Measurements from ENCODE around the gene SND1.

The SND1 gene

DNA sequence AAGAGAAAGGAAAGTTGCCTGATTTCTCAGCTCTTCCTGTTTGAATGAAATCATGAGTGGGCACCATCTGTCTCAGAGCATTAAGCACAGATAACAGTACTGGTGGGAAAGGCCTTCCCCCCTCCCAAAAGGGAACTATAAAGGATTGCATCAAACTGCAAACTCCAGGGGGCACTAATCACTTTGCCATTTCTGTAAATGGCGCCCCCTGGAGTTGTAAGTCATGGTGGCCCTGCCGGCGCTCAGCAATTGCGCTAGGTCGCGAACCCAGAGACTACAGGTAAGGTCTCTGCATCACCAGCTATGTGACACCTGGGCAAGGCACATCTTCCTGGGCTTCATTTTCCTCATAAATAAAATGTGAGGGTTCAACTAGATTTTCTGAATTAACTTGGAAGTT lies 368.2 kb downstream of the SND1 start:
- no peak for DNase-seq (ENCODE audit: low read depth in 2 of 2)

DNA sequence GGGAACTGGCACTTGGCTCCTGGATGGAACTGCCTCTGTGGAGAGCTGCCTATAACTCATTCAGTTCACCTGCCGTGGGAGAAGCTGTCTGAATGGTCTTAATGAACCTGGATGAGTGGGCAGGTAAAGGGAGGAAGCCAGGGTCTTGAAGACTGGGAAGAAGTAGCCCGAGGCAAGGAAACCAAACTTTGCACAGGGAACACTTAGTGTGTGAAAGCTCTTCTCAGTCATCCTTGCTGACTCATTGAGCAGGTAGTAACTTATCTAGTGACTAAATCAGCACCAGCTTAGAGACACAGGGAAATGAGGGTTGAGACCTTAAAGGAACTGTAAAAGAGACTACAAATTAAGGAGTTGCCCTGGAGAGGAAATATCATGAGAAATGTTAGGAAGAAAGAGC lies 369.4 kb downstream of the SND1 start:
- DNase-seq (ENCODE audit: low read depth in 2 of 2), result no peak

DNA sequence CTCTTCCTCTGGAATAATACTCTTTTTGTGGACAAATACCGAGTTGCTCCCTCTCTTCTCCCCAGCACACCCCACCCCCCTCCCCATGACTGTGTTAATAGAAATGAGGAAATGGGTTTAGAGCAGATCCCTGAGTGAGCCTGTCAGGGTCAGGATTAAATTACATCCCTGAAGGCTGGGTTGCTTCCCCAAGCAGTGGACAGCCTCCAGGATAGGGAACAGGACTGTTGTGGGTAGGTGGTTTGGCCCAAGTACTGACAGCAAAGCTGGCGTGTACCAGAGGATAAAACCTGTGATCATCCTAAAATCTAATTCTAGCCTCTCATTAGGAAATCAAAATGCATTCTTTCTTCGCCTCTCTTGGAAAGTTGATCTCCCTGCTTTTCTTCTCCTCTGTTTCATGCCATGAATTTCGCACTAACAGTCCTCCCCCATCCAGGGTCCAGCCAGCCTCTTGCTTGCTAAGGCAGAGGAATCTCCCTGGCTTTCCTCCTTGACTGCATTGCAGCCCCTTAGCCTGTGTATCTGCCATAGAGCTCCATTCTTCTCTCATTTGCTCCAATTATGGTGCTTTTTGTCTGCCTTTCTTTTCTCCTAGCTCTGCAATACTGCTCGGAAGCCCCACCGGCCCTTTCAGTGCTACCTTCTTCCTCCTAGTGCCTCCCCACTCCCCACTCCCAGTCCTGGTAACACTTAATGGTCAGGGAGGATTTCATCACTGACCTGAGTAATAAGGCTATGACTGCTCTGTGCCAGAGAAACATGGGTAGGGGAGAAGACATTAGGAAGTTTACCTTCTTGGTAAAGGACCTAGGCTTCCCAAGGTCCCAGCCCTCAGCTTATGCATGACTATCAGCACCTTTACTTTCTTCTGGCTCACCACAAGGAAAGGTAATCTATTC lies 370.9 kb downstream of the SND1 start:
- no peak for DNase-seq (ENCODE audit: low read depth in 2 of 2)

DNA sequence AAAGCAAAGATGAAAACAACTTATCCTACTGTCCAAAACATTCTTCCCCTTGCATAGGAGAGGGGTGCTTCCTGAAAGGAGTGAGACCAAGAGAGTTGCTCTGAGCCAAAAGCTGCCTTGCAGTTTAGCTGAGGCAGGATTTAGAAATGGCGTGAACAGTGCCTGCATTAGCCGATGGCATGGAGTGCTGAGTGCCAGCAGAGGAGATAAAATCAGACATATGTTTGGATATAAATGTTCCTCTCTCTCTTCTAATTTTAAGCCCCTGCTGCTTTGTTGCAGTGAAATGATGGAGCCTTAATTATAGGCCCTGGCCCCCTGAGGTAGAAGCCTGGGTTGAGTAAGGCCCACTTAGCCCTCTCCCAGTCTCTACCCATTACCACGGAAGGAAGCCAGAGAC lies 372.2 kb downstream of the SND1 start:
- DNase-seq (ENCODE audit: low read depth in 2 of 2), result no peak

DNA sequence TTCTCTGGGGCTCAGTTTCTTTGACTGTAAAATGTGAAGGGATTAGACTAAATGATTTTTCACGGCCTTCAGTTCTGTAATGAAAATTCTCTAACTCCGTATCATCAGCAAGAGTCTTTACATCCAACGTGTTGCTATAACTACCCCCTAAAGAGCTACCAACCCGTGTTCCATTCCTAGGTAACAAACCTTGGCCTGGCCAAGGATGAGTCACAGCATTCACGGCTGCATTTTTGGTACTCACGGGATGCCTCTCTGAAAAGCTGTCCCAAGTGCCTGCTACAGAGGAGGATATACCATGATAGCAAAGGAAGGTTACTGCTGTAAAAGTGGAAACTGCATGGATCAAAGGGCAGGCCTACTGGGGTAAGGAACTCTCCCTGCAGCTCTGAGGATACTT lies 373.4 kb downstream of the SND1 start:
- no peak for DNase-seq (ENCODE audit: low read depth in 2 of 2)

DNA sequence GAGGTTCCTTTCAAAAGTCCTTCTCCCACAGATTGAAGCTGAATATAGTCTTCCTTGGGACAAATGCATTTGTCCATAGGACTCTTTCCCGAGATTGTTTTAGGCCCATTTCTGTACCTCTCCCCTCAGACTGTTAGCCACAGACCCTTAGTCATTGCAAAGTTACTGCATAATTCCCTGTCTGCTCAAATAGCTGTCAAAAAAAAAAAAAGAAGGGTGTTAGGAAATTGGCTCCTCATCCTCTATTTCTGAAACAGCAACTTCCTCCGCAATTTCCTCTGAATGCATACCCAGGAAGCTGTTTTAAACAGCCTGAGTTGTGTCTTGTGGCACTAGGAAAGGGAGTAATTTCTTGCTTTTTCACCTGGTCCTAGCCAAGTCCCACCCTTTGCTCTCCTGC lies 373.8 kb downstream of the SND1 start:
- no peak for DNase-seq (ENCODE audit: low read depth in 2 of 2)

DNA sequence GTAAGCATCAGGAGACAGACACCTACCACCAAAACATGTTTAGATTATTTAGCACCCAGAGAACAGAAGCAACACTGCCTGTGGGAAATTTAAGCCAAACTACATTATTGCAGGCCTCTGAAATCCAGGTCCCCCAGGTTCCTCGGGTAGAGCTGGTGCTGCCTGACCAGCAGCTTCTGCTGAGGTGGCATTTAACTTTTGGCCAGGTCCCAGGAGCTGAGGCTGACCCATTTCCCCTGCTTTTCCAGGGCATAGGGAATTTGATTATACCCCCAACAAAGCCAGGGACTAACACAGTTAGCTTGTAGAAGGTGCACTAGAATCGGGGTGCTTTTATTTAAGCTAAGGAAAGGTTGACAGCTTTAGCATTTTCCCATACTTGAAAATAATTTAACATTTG lies 374.6 kb downstream of the SND1 start:
- DNase-seq (ENCODE audit: low read depth in 2 of 2), result no peak

DNA sequence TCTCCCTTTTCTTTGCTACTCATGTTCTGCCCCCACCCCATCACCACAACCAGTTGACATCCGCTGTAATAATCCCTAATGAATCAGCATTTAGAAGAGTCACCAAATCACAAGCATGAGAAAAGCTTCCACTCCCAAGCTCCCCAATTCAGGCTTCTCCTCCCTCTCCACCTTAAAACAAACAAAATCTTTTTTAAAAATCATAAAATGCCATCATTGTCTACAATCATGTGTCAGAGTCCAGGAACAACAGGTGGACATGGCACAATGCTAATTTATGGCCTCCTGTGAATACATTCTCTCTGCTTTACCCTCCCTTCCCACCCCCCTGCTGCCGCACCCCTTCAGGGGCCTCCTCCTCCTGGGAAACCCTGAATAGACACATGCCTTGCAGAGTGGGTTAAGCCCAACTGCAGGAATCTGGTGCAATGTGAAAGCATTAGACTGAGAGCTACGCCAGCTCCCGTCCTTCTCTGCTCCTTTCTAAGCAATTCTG lies 375.5 kb downstream of the SND1 start:
- no peak for DNase-seq (ENCODE audit: low read depth in 2 of 2)

DNA sequence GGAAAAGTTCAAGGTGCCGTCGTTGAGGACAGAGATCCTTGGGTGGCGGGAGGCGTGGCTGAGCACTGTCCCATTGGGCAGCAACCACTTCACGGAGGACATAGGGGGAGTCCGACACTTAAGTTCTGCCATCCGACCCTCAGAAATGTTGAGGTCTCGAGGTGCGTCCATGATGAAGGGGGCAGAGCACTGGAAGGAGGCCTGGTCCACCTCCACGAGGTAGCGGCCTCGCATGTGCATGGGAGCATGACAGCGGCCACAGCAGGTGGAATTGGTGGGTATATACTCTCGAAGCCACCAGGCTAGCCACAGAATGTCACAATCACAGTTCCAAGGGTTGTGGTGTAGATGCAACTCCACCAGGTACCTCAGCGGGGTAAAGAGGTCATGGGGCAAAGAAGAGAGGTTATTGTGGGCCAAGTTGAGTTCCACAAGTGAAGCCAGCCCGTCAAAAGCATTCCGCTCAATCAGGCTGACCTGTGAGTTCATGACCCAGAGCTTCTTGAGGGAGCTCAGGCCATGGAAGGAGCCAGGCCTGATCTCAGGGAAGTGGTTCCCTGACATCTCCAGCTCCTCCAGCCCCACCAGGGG lies 377.5 kb downstream of the SND1 start:
- no peak for DNase-seq (ENCODE audit: low read depth in 2 of 2)

DNA sequence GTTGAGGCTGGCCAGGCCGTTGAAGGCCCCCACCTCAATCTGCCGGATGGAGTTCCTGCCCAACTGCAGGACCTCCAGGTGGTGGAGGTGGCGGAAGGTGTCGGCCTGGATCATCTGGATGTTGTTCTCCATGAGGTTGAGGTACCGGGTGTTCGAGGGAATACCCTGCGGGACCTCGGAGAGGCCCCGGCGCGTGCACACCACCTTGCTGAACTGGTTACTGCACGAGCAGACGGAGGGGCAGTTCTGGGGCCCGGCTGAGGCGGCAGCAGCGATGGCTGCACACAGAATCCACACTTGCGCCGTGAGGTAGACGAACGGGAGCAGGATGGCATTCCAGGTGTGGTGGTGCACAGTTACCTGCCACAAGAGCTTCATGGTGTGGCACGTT lies 378.3 kb downstream of the SND1 start:
- DNase-seq (ENCODE audit: low read depth in 2 of 2), result no peak

DNA sequence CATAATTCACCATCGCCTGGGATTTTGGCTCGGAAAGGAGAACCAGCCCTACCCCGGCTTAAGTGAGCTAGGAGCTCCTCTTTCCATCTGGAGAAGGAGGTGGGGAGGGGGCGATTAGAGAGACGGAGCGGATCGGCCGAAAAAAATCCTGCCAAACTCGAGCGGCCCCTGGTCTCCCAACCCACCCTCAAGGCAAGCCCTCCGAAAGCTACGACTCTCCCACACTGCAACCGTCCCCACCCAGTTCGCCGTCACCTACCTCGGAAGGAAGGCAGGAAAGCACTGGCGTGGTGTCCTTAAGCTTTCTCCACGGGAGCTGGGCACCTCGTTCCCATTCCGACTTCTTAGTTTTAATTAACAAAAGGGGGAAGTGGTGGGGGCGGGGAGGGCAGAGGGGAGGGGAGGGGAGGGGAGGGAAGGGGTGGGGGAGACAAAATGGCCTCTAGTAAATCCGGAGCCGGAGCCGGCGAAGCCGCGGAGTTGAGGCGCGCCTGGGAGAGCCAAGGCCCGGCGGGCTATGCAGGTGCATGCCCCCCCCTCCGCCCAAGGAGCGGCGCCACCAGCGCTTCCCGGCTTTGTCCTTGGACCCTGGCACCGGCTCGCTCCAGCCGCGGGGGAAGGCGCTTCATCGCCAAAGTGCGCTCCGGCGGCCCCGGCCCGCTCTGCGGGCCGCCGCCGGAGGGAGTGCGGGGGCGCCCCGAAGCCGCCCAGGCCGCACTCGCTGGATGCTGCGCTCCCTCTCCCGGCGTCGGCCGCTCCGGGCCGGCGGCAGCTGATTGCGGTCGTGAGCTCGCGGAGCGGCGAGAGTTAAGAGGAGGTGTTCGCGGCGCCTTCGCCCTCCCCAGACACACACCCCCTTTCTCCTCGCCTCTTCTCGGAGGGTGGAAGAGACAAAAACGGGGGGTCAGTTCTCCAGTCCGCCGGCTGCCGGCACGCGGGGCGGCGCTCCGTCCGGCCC lies 378.9 kb downstream of the SND1 start, which contains the start of gene LRRC4:
Gene LRRC4 (minus strand): TSS at position 784 of the 958 bp plus-strand sequence. CDS start 797 bp downstream, outside the sequence.
- DNase-seq (ENCODE audit: low read depth in 2 of 2), result peak in 1 of 2 donors; percentile 6

DNA sequence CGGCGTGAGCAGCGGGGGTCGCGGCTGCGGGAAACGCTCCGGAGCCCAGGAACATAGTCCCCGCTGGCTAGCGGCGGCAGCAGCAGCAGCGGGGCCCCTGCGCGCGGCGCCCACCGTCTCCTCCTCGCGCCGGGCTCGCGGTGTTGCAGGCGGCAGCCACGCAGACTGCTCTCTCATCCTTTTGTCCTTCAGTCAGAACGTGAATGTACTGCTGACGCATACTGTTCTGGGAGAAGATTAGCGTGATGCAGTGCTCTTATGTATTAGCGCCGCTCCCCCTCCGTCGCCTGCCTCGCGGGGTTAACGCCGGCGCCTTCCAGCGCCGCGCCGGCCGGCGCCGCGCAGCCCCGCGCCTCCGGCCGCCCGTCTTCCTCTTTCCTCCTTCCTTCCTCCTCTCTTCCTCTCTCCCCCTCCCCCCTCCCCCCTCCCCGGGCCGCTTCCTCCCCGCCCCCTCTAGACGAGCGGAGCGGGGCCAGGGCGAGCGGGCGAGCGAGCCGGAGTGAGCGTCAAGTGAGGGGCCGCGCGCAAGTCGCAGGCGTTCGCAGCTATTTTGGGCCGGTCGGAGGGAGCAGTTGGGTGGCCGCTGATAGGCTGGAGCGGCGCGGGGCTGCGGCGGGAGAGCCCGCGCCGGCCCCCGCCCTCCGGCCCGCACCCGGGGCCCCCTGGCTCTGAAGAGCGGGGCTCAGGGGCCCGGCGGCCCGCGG lies 380.1 kb downstream of the SND1 start:
- DNase-seq (ENCODE audit: low read depth in 2 of 2), result peak; percentile 27 to 36

DNA sequence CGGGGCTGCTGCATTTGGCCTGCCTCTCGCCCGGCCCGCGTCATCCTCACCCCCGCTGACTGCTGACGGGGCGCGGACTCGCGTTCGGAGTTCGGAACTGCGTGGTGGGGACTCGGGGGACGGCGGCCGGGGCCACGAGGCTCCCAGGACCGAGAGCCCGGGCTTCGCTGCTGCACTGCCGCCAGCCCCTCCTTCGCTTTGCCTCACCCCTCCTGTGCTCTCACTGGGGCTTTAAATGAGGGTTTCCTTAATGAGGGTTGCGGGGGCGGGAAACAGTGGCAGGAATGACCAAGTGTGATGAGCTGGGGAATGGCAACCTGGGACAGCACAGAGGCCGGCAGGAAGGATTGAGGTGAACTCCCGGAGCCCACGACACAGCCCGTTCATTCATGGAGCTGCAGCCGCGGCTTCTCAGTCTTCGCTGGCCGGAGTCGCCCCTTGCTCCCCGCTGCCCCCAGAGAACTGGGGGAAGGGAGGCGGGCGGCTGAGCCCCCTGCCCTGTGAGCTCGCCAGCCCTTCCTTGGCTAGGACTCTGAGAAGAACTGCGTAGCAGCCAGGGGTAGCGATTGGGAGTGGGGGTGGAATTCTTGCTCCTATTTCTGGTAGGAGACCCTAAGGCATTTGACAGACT lies 380.7 kb downstream of the SND1 start:
- DNase-seq (ENCODE audit: low read depth in 2 of 2), result peak in 1 of 2 donors; percentile 6

DNA sequence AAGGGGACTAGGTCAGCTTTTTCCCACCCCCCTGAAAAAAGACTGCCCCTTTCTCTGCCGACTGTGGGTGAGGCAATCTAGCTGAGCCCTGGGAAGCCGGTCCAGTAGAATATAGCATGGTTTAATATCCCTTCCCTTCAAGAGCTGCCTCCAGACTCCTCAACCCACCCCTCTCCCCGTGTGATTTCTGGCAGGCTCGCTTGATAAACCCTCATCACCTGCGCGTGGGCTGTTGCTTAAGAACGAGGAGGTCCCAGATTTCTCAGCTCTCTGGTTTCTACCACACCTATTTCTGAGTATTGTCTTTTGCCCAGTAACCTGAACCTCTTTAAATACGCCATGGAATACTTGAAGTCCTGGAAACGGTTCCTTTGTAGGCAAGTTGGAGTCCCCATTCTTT lies 381.3 kb downstream of the SND1 start:
- DNase-seq (ENCODE audit: low read depth in 2 of 2), result no peak

DNA sequence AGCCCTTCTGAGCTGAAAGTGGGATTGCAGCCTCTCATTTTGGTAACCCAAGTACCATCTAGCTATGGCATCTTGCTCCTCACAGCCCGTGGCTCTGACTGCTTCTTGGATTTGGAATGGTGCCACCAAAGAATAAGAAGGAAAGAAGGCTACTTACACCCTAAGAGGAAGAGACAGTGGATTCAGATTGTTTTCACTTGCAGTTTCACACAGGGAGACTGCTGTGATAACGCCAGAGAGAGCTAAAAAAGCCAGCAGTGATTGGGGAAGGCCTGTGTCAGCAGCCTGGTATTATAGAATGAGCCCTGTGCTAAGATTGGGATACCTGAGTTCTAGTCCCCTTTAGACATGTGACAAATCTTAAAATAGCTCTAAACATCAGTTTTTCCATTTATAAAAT lies 382.8 kb downstream of the SND1 start:
- no peak for DNase-seq (ENCODE audit: low read depth in 2 of 2)

DNA sequence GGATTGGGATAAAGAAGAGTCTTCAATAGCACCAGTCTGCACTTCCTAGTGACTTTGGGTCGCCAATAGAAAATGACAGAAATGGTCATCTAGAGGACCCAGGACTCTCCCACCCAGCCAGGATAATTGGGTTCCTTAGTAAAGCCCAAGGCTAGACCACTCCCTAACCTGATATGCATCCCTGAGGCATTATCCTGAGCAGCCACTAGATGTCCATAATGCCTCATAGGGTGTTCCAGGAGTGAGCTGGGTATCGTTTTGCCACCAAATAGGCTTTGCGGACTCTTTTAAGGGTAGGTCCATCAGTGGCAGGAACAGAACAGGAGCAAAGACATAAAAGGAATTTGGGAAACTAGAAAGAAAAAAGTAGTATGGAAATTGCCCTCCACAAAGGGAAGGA lies 383.7 kb downstream of the SND1 start:
- DNase-seq (ENCODE audit: low read depth in 2 of 2), result no peak

DNA sequence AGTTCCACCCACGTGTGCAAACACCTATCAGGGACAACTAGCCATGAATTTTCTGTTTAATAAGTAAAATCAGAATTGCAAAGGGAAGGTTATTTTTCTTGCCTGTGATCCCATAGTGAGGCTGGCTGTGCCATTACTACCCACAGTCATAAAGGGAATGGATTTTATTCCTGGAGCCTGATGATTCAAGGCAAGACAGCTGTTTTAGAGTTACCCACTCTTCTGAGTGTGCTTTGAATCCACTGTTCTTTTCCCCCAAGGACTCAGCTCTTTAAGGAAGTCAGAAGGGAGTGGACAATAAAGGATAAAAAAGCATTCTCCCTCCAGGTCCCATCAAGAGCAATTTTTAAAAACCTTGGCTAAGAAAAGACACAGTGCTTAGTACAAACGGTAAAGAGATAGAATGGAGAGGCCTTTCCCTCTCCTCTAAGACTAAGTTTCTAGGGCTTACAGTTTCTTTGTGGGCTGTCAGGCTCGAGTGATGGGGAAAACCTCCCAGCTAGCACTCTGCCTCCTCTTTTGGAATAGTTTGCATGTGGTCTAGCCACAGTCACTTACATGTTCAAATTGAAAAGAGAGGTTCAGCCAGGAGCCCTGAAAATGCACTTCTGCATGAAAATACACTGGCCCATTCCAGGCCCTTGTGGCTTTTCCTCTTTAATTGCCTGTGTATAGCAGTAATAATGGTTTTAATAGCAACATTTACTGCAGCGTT lies 384.4 kb downstream of the SND1 start:
- DNase-seq (ENCODE audit: low read depth in 2 of 2), result no peak

DNA sequence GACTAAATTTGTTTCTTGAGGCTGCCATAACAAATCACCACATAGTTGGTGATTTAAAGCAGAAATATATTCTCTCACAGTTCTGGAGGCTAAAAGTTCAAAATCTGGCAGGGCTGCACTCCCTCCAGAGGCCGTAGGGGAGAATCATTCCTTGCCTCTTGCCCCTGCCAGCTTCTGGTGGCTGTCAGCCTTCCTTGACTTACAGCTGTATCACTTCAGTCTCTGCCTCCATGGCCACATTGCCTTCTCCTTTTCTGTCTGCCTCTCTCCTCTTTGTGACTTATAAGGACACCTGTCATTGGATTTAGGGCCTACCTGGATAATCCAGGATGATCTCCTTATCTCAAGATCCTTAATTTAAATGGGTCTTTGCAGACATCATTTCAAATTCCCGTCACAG lies 385.1 kb downstream of the SND1 start:
- DNase-seq (ENCODE audit: low read depth in 2 of 2), result no peak

DNA sequence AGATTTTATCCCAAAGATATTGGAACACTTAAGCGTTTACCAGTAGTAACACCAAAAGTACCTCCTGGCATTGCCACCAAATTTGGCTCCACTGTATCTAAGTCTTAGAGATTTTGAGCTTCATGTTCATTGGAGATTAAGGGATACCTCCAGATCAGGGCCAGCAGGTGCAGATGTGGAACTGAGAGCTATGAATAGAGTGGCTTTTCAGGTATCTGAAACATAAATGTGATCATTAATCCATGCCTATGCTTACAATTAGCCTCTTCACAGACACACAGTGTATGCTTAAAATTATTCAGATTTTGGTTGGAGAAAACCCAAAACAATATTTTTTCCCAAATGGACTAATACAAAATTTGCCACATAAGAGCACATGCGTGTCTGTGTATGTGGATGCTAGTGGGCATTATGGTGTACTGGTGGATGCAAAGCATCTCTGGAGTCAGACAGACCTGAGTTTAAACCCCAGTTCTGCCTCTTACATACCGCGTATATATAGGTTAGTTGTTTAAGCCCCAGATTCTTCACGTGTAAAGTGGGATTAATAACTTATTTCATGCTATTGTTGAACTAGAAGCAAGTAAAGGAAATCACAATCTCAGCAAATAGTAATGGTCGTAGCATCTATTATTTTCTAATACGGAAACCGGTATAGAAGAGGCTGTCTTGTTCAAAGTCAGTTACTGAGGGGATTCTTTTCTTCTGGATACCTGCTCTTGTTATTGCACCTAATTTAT lies 386.1 kb downstream of the SND1 start:
- DNase-seq (ENCODE audit: low read depth in 2 of 2), result no peak

DNA sequence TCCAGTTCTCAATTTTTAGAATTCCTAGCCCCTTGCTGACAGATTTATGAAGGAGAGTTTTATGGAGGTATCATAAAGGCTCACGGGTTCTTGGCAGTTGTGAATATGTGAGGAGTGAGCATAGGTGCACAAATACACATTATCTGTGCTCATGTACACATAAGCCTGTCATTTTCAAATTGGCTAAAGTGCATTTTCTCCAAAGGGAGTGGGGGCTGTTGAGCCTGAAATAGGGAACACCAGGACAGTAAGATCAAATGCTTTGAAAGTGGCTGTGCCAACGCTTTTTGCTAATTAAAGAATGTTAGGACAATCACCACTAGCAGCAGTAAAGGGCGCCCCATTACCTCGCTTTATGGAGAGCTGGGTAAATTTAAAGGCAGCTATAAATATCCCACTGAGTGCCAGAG lies 387.6 kb downstream of the SND1 start:
- DNase-seq (ENCODE audit: low read depth in 2 of 2), result no peak
